Activated T-cell treated with anti-CD3 and anti-CD28 coated beads, Interleukin-2, amount 50 U/mL, for 1 hour (primary cell): ENCODE data around the gene ANGPTL8.
A peak's percentile ranks its signal among the peaks of the same experiment; 100 is the strongest.

Source experiments
- DNase-seq: peaks from one replicate; pipeline ENCODE4 v3.0.0-alpha.2; 2020

The ANGPTL8 gene

GRCh38 chr19:11238041-11238440 is 1.4 kb upstream of the ANGPTL8 start:
- no peak for DNase-seq

- no peak for DNase-seq
These were observed 540 bp upstream of the ANGPTL8 start for GRCh38 chr19:11238781-11239376.

- no peak for DNase-seq
These were observed 607 bp downstream of the ANGPTL8 start for GRCh38 chr19:11240008-11240444.

- DNase-seq: no peak
These were observed 2.6 kb downstream of the ANGPTL8 start for GRCh38 chr19:11242025-11242424.

GRCh38 chr19:11242864-11243797 is 3.7 kb downstream of the ANGPTL8 start:
- DNase-seq: peak; percentile 84

GRCh38 chr19:11243798-11244169 is 4.4 kb downstream of the ANGPTL8 start:
- DNase-seq: no peak

- no peak for DNase-seq
These were observed 5.6 kb downstream of the ANGPTL8 start for GRCh38 chr19:11244846-11245589.

GRCh38 chr19:11246941-11247340 is 7.5 kb downstream of the ANGPTL8 start:
- no peak for DNase-seq

GRCh38 chr19:11247391-11247790 is 8.0 kb downstream of the ANGPTL8 start:
- no peak for DNase-seq

- DNase-seq: no peak
These were observed 8.5 kb downstream of the ANGPTL8 start for GRCh38 chr19:11247934-11248333.

- no peak for DNase-seq
These were observed 9.4 kb downstream of the ANGPTL8 start for GRCh38 chr19:11248852-11249251.

GRCh38 chr19:11251217-11251616 is 11.8 kb downstream of the ANGPTL8 start:
- no peak for DNase-seq

GRCh38 chr19:11251650-11252314 is 12.4 kb downstream of the ANGPTL8 start:
- DNase-seq: no peak

- no peak for DNase-seq
These were observed 13.4 kb downstream of the ANGPTL8 start for GRCh38 chr19:11252665-11253355.

- no peak for DNase-seq
These were observed 15.2 kb downstream of the ANGPTL8 start for GRCh38 chr19:11254666-11255065.

GRCh38 chr19:11256189-11256588 is 16.8 kb downstream of the ANGPTL8 start:
- no peak for DNase-seq

- no peak for DNase-seq
These were observed 18.5 kb downstream of the ANGPTL8 start for GRCh38 chr19:11257846-11258380.

- DNase-seq: no peak
These were observed 21.6 kb downstream of the ANGPTL8 start for GRCh38 chr19:11260996-11261395.

GRCh38 chr19:11261431-11261970 is 22.1 kb downstream of the ANGPTL8 start:
- DNase-seq: no peak

GRCh38 chr19:11261971-11262839 is 22.8 kb downstream of the ANGPTL8 start, which contains the start of gene DOCK6:
DOCK6 (minus strand) TSS chr19:11262524; CDS start chr19:11262440, 84 bp downstream.
- DNase-seq: no peak

- no peak for DNase-seq
These were observed 24.3 kb downstream of the ANGPTL8 start for GRCh38 chr19:11263726-11264125.
